Large intestine (tissue), 3 donors: ENCODE measurements around the gene PNPLA4. TPM values are rescaled to one million over a fixed set of nuclear protein-coding genes. Genes with fewer than 3 reads are reported as not detected.

Experiments used
- DNase-seq, 2 donors: peaks; one replicate each; pipeline versions ENCODE4 v3.0.0 to v3.0.0-alpha.2; 2013
- H3K27ac ChIP-seq: one replicate; pipeline ENCODE4 v1.5.1; 2013; ENCODE audit warnings: low read length
- H3K27me3 ChIP-seq: 2 replicates; pipeline ENCODE4 v1.6.1; 2013; ENCODE audit warnings: low read length; ENCODE audit not compliant: control insufficient read depth, insufficient read depth
- H3K36me3 ChIP-seq: 2 replicates; pipeline ENCODE4 v1.6.1; 2013; ENCODE audit warnings: low read length; ENCODE audit not compliant: control insufficient read depth, insufficient read depth
- H3K4me1 ChIP-seq: one replicate; pipeline ENCODE4 v1.6.1; 2013; ENCODE audit warnings: low read length; ENCODE audit not compliant: control insufficient read depth, insufficient read depth
- H3K4me3 ChIP-seq: one replicate; pipeline ENCODE4 v1.5.1; 2013; ENCODE audit warnings: low read length
- H3K9me3 ChIP-seq: one replicate; pipeline ENCODE4 v1.6.1; 2013; ENCODE audit warnings: mild to moderate bottlenecking, low read depth, low read length, moderate library complexity; ENCODE audit not compliant: control insufficient read depth
- WGBS: methylation state at CpG from one replicate; pipeline ENCODE4 v1.1.5; 2013; ENCODE audit warnings: low lambda C conversion rate; ENCODE audit not compliant: insufficient coverage; 5-methylcytosine and 5-hydroxymethylcytosine counted together
- polyA plus RNA-seq: library from polyadenylated mRNA; unstranded; fragments of 120-200 nt; gene quantifications from one replicate; pipeline ENCODE4 v1.2.1, GENCODE V29; 2013

The PNPLA4 gene
- polyA plus RNA-seq, 1 donor, result 16.1 TPM

DNA sequence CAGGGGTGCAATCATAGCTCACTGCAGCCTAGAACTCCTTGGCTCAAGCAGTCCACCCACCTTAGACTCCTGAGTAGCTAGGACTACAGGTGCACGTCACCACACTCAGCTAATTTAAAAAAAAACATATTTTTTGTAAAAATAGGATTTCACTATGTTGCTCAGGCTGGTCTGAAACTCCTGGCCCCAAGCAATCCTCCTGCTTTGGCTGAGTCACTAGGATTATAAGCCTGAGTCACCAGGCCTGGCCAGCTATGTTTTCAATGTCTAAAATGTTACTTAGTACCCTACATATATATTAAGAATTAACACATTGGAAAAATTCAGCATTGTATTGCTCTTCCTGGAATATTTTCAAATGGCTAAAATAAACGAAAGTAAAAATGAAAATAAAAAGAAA, 37.5 kb downstream of the PNPLA4 start:
- no CpG with 5 or more reads among the region's 2 CpGs for whole genome bisulfite sequencing
- Histone ChIP-seq H3K4me3 (no peak overlapping the region), H3K36me3 (no peaks in the 10 kb centered on the region), H3K4me1 (no peaks in the 10 kb centered on the region), H3K27ac (no peak overlapping the region), H3K9me3 (no peaks in the 10 kb centered on the region), H3K27me3 (no peaks in the 10 kb centered on the region)
- no peak for DNase-seq

DNA sequence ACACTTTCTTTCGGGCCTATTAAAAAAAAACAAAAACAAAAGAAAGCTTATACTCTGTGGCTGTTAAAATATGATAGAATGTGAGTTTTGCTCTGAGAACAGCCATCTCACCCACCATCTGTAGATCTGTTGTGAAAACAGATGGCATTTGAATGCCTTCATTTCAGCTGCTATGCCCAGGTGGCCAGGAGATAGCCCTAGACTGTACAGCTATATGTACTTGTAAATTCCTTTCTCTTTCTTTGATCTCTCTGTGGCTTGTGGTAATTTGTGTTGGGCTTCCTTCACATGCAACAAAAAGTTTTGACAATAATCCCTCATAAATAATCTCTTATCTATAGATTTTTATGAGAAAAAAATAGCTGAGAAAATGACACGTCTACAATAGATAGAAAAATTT, 38.1 kb downstream of the PNPLA4 start:
- H3K27me3 ChIP-seq, result no peaks in the 10 kb centered on the region
- H3K4me3 ChIP-seq, result no peak overlapping the region
- no peaks in the 10 kb centered on the region for H3K4me1 ChIP-seq
- H3K27ac ChIP-seq, result no peak overlapping the region
- WGBS, result no CpG with 5 or more reads among the region's 2 CpGs
- no peaks in the 10 kb centered on the region for H3K9me3 ChIP-seq
- DNase-seq, result no peak
- no peaks in the 10 kb centered on the region for H3K36me3 ChIP-seq

GRCh38 chrX:7876957-7877356, 50.3 kb downstream of the PNPLA4 start:
- Histone ChIP-seq H3K27ac (no peak overlapping the region), H3K36me3 (no peaks in the 10 kb centered on the region), H3K27me3 (no peaks in the 10 kb centered on the region), H3K4me1 (no peaks in the 10 kb centered on the region), H3K4me3 (no peak overlapping the region), H3K9me3 (no peaks in the 10 kb centered on the region)
- DNase-seq, result no peak
- no CpG with 5 or more reads among the region's 2 CpGs for WGBS

DNA sequence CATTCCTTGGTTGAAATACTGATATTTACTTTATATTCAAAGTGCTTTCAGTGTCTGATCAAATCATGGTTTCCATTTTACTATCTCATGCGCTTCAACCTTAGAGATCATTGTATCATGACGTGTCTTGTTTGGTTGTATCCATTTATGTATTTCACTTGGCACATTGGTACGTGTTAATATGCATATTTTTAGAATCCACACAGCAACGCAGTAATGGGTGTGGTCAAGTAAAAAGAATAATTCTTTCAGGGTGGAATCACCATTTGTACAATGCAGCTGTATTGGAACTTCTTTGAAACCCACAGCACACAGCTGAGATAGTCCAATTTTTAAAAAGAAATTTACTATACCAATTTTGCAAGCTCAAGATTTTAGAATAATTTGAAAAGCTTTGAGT, 55.2 kb downstream of the PNPLA4 start:
- 100% methylated on average over 1 of the region's 4 CpGs for WGBS

GRCh38 chrX:7852166-7852565, 75.0 kb downstream of the PNPLA4 start:
- no peak for DNase-seq
- no peak overlapping the region for H3K27ac ChIP-seq
- no peaks in the 10 kb centered on the region for H3K9me3 ChIP-seq
- no CpG with 5 or more reads among the region's 1 CpG for WGBS
- H3K36me3 ChIP-seq, result no peaks in the 10 kb centered on the region
- H3K27me3 ChIP-seq, result no peaks in the 10 kb centered on the region
- H3K4me3 ChIP-seq, result no peak overlapping the region
- H3K4me1 ChIP-seq, result no peaks in the 10 kb centered on the region

More for the DNA sequence above, 55.2 kb downstream of the PNPLA4 start:
- Histone ChIP-seq H3K9me3 (no peaks in the 10 kb centered on the region), H3K36me3 (no peaks in the 10 kb centered on the region), H3K4me3 (no peak overlapping the region), H3K27me3 (no peaks in the 10 kb centered on the region), H3K27ac (no peak overlapping the region), H3K4me1 (no peaks in the 10 kb centered on the region)
- DNase-seq, result no peak

Other genes with a start within 250 kb of the PNPLA4 start
- not detected for gene VCX, start 84.2 kb downstream of the PNPLA4 start, polyA plus RNA-seq
- gene VCX2, start 243.9 kb upstream of the PNPLA4 start, polyA plus RNA-seq, result not detected